ENCODE results near the gene GNAQ. TPM values are rescaled to one million over a fixed set of nuclear protein-coding genes. Genes with fewer than 3 reads are reported as not detected.

GNAQ gene
- 0.51 and 0.86 TPM in 2 replicates for total RNA-seq (2014; rRNA removed)
- percentile 25 among the genes with signal in this experiment for Bru-seq, nascent RNA
- percentile 30 among the genes with signal in this experiment for BruChase-seq, experiment 1, labeled RNA remaining after a 6-hour chase
- BruChase-seq, experiment 2, labeled RNA remaining after a 2-hour chase: percentile 34 among the genes with signal in this experiment
- long read RNA-seq, partial matches to known transcripts: 0 of 1 reads
- long read RNA-seq, other reads (novel, unspliced or antisense): 1 of 1 reads

DNA sequence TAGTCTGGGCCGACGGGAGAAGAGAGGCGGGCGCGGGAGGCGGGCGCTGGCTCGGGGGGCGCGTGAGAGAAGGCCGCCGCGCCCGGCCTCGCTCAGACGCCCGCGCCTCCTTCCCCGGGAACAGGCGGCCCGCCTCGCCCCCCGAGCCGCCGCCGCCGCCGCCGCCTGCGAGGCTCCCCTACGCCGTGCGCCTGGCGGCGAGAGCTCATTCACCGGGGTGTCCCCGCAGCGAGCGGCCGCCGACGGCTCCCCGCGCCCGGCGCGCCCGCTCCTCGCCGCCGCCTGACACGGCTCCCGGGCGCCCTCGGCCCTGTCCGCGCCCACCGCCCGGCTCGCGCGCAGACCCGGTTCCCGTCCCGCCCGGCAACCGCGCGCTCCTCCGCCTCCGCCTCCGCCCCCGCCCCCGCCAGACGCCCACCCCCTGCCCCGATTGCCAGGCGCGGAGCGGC, at the start of gene GNAQ:
TSS of gene GNAQ (minus strand) at position 368 of the 449 bp plus-strand sequence. CDS start 576 bp downstream, outside the sequence.
- POLR2A ChIA-PET (ENCODE audit: unreplicated experiment): no interaction called here
- TF ChIP-seq EZH2 (IDR thresholded peaks at IDR 0.05; ENCODE audit: low read length, unreplicated experiment): no peak
- no peak for TF ChIP-seq EZH2phosphoT487 (IDR thresholded peaks at IDR 0.05; ENCODE audit: borderline replicate concordance, low read length)
- no peak for TF ChIP-seq CTCF (conservative IDR thresholded peaks at IDR 0.05; ENCODE audit: low read depth, low read length)
- H3K9me3 ChIP-seq (ENCODE audit: low read length): no peaks in the 10 kb centered on the region
- intact Hi-C loops (cut with micrococcal nuclease): loop anchor here (10.0 kb wide), 1 partner anchor 183 kb away; no protein-coding TSS in a partner anchor
- H3K4me1 ChIP-seq (ENCODE audit: insufficient read depth, low read length): peaks cover 9% of the 10 kb centered on the region; the same call in 1 of the 2 replicates
- H3K4me2 ChIP-seq (ENCODE audit: low read length): peak within 1 kb of the TSS; percentile 96
- DNase-seq (peak; percentile 13), ATAC-seq (peak; percentile 35)
- CTCF ChIA-PET: interaction anchor here (0.7 kb wide), 1 partner anchor 833 kb away, joined by 3 read pairs; no protein-coding TSS in a partner anchor
- H4K20me1 ChIP-seq (ENCODE audit: low read length): no peaks in the 10 kb centered on the region
- H3K27ac ChIP-seq (ENCODE audit: low read length): no peak within 1 kb of the TSS
- no peaks in the 10 kb centered on the region for H3F3A ChIP-seq (ENCODE audit: low read length, unreplicated experiment)
- peak within 1 kb of the TSS; percentile 77 for H2AFZ ChIP-seq (ENCODE audit: low read length)
- H3K79me2 ChIP-seq (ENCODE audit: low read length): peaks cover 12% of the 10 kb centered on the region
- H3K9me2 ChIP-seq (replicated peaks; ENCODE audit: low read length): no peaks in the 10 kb centered on the region
- peak within 1 kb of the TSS; percentile 60 for H3K9ac ChIP-seq (ENCODE audit: low read length)
- H3K36me3 ChIP-seq (ENCODE audit: low read depth, low read length): no peaks in the 10 kb centered on the region
- no TSS peak for BruUV-seq (replicated peaks)
- peak within 1 kb of the TSS; percentile 86 for H3K4me3 ChIP-seq (ENCODE audit: low read length)
- H3K27me3 ChIP-seq (ENCODE audit: low read length): peaks cover 5% of the 10 kb centered on the region; the same call in 1 of the 2 replicates

GRCh38 chr9:78074385-78075291, 43.0 kb upstream of the GNAQ start:
- ChIA-PET POLR2A (ENCODE audit: unreplicated experiment) (no interaction called here), CTCF (no interaction called here)
- Histone ChIP-seq H3K9me3 (ENCODE audit: low read length) (no peaks in the 10 kb centered on the region), H3K9ac (ENCODE audit: low read length) (no peak overlapping the region), H3K36me3 (ENCODE audit: low read depth, low read length) (no peaks in the 10 kb centered on the region), H2AFZ (ENCODE audit: low read length) (no peak overlapping the region), H3F3A (ENCODE audit: low read length, unreplicated experiment) (no peaks in the 10 kb centered on the region), H3K79me2 (ENCODE audit: low read length) (no peaks in the 10 kb centered on the region), H3K27ac (ENCODE audit: low read length) (no peak overlapping the region), H3K9me2 (replicated peaks; ENCODE audit: low read length) (no peaks in the 10 kb centered on the region), H3K4me1 (ENCODE audit: insufficient read depth, low read length) (no peaks in the 10 kb centered on the region), H3K27me3 (ENCODE audit: low read length) (no peaks in the 10 kb centered on the region), H4K20me1 (ENCODE audit: low read length) (no peaks in the 10 kb centered on the region), H3K4me3 (ENCODE audit: low read length) (no peak overlapping the region), H3K4me2 (ENCODE audit: low read length) (no peak overlapping the region)
- ATAC-seq: peak; percentile 33; the same call in 1 of the 2 replicates
- intact Hi-C loops (cut with micrococcal nuclease): no loop called here
- DNase-seq: peak; percentile 38
- BruUV-seq (replicated peaks): no TSS peak
- TF ChIP-seq EZH2 (IDR thresholded peaks at IDR 0.05; ENCODE audit: low read length, unreplicated experiment) (no peak), CTCF (conservative IDR thresholded peaks at IDR 0.05; ENCODE audit: low read depth, low read length) (no peak), EZH2phosphoT487 (IDR thresholded peaks at IDR 0.05; ENCODE audit: borderline replicate concordance, low read length) (no peak)
